NK-92 (cell line): ENCODE measurements around the gene EEF1AKMT4.
A peak's percentile ranks its signal among the peaks of the same experiment; 100 is the strongest.

Source experiments
- DNase-seq: peaks from one replicate; lab custom pipeline; 2025; ENCODE audit not compliant: unreplicated experiment; lab: John Stamatoyannopoulos, UW

The EEF1AKMT4 gene

DNA sequence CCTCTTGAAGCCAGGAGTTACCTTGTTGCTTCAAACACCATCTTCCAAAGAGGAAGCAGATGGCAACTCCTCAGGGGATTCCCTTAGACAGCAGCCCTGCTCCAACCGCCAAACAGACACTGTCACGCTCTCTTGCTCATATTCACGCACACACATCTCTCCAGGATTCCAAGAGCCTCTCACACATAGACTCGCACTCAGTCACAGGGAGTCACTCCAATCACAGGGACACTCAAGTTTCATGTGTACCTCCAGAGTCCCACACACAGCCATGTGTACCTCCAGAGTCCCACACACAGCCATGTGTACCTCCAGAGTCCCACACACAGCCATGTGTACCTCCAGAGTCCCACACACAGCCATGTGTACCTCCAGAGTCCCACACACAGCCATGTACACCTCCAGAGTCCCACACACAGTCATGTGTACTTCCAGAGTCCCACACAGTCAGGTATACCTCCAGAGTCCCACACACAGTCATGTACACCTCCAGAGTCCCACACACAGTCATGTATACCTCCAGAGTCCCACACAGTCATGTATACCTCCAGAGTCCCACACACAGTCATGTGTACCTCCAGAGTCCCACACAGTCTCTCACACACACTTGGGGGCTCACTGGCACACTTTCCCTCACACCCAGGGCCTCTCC is 14.0 kb upstream of the EEF1AKMT4 start:
- no peak for DNase-seq

DNA sequence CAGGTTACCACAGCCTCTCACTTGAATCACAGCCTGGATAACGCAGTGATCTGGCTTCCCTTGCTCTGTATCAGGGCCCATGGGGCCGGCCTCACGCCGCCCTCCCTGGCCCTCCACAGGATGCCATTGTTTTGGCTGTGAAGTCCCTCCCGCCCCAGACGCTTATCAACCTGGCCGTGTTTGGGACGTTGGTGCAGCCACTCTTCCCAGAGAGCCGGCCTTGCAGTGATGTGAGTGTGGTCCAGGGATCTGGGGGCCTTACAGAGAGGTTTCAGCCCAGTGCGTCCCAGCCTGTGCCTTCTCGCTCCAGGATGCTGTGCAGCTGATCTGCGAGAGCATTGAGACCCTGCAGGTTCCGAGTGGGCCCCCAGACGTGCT is 13.4 kb upstream of the EEF1AKMT4 start:
- DNase-seq, result no peak

DNA sequence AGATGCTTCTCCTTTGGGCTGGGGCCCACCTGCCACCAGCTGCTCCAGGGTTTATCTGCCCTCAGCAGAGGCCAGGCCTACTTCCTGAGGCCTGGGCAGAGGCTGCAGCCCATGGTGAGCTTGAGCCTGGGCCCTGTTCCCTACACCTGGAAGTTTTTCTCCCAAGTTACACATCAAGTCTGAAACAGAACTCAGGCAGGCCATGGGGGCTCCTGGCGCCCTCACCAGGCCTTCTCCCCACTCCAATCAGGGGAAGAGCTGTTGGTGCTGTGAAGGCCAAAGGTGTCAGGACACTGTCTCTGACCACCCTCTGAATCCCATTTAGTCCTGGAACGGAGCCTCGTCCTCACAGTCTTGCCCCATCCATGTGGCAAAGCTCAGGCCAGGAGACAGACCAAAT is 12.8 kb upstream of the EEF1AKMT4 start:
- DNase-seq, result no peak

DNA sequence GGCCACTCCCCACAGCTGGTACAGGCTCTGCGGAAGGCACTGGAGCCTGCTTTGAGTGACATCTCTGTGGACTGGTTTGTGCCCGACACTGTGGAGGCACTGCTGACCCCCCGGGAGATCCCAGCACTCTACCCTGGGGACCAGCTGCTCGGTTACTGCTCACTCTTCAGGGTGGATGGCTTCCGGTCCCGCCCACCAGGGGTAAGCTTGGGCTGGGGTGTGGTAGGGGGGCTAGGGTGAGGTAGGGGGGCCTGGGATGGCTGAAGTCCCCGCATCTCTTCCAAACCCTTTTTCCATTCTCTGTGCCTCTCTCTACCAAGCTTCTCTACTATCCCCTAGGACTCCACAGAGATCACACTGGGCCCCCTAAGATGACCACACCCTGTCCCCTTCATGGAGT is 12.3 kb upstream of the EEF1AKMT4 start:
- no peak for DNase-seq

DNA sequence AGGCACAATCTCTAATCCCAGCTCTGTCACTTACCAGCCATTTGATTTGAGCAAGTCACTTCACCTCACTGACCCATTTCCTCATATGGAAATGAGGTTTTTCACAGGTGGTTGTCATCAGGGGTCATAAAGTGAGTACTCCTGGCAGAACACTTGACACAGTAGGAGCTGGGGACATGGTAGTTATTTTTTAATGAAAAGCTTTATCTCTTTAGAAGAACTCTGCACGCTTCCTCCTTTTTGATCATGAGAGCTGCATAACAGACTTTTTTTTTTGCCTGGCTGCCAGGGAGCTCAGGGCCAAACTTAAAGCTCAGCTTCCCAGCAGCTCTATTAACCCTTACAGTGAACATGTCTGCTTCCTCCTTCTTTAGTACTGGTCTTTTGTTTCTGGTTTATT is 11.7 kb upstream of the EEF1AKMT4 start:
- DNase-seq, result no peak

DNA sequence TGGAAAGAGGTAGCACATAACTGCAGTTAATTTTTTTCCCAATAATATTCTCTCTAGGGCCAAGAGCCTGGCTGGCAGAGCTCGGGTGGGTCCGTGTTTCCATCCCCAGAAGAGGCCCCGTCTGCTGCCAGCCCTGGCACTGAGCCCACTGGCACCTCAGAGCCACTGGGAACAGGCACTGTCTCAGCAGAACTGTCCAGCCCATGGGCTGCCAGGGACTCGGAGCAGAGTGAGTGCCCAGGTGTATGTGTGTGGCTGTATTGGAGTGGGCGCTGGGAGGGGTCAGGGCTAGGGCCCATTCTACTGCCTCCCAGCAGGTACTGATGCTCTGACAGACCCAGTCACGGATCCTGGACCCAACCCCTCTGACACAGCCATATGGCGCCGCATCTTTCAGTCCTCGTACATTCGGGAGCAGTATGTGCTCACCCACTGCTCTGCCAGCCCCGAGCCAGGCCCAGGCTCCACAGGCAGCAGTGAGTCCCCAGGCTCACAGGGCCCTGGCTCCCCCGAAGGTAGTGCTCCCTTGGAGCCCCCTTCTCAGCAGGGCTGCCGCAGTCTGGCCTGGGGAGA is 11.1 kb upstream of the EEF1AKMT4 start:
- DNase-seq, result no peak

DNA sequence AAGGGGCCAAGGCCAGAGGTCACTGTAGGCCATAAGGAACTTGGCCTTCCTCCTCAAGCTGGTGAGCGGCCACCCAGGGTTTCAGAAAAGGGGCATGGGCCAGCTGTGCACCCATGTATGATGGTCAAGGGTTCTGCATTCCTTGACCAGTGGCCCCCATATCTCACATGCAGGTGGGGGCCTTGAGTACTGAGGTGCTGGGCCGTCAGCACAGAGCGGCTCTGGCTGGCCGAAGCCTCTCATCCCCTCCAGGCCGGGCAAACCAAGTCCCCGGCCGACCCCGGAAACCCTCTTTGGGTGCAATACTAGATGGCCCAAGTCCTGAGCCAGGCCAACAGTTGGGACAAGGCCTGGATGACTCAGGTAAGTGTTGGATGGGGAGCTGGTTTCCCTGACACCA is 10.3 kb upstream of the EEF1AKMT4 start:
- DNase-seq, result no peak

DNA sequence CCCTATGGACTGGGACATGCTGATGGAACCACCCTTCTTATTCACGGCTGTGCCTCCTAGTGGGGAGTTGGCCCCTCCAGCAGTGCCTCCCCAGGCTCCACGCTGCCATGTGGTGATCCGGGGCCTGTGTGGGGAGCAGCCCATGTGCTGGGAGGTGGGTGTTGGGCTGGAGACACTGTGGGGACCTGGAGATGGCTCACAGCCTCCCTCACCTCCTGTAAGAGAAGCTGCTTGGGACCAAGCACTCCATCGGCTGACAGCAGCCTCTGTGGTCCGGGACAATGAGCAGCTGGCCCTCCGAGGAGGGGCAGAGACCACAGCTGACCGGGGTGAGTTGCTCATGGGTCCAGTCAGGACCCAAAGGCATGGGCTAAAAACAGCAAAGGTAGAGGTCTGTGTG is 9.8 kb upstream of the EEF1AKMT4 start:
- DNase-seq, result no peak

DNA sequence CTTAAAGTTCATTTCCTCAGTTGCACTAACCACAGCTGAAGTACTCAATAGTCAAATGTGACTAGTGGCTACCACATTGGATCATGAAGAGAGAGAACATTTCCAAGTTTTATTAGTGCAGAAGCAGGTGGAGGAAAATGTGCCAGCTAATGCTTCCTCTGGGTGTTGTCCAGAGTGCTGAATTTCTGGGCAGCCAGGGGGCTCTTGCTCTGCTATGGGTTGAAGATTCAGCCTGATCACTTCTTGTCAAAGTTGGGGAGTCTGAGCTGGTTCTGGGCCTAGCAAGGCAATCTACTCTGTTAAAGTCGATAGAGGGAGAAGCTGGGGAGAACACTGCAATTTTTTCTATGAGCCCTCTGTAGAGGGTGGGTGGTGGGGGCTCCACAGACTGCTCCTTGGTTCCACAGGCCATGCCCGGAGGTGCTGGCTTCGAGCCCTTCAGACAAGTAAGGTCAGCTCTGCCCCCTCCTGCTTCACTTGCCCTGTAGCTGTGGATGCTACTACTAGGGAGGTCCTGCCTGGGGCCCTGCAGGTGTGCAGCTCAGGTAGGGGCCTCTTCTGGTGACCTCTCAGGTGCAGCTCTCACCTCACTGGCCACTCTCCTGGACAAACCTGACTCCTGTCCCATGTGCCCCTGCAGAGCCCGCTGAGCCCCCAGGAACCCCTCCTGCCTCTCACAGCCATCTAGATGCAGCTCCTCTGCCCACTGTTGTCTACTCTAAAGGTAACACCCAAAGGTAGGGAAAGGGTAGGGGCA is 8.9 kb upstream of the EEF1AKMT4 start:
- no peak for DNase-seq

DNA sequence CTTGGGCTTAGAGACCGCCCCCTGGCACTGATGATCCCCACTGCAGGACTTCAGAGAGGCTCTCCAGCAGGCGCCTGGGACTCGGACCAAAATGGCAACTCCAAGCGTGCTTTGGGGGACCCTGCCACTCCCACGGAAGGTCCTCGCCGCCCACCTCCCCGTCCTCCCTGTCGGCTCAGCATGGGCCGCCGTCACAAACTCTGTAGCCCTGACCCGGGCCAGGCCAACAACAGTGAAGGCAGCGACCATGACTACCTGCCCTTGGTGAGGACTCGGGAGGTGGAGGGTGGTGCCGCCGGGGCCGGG is 8.4 kb upstream of the EEF1AKMT4 start:
- no peak for DNase-seq

DNA sequence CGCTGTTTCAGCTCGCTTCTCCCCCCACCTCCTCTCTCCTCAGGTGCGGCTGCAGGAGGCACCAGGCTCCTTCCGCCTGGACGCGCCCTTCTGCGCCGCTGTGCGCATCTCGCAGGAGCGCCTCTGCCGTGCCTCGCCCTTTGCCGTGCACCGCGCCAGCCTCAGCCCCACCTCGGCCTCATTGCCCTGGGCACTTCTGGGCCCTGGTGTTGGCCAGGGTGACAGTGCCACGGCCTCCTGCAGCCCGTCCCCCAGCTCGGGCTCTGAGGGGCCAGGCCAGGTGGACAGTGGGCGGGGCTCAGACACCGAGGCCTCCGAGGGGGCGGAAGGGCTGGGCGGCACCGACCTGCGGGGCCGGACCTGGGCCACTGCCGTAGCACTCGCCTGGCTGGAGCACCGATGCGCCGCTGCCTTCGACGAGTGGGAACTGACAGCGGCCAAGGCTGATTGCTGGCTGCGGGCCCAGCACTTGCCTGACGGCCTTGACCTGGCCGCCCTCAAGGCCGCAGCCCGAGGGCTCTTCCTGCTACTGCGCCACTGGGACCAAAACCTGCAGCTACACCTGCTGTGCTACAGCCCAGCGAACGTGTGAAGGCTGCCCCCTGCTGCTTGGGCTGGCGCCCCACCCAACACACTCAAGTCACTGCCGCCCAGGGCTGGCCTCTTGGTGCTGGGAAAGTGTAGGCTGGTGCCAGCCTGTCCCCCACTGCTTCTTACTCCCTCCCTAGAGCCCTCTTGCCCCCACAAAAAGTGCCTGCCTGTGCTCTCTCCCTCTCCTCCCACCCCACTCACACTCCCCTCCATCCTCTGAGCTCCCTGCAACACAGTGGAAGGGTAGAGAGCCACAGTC is 7.8 kb upstream of the EEF1AKMT4 start:
- no peak for DNase-seq

DNA sequence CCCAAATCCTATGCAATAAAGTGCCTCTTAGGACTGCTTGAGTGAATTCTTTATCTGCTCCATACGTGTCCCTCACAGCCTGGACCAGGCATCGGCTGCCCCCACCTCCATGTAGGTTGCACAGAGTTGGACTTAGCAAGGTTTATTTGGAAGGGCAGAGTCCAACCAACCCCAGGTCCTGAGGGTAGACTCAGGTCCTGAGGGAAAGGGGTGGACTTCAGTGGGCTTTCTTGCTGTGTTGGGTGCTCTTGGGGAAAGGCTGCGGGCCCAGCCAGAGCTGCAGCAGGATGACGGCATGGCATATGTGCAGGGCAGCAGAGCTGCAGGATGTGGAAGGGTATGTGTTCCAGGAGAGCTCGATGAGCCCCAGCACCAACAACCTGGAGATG is 7.2 kb upstream of the EEF1AKMT4 start:
- DNase-seq, result no peak

DNA sequence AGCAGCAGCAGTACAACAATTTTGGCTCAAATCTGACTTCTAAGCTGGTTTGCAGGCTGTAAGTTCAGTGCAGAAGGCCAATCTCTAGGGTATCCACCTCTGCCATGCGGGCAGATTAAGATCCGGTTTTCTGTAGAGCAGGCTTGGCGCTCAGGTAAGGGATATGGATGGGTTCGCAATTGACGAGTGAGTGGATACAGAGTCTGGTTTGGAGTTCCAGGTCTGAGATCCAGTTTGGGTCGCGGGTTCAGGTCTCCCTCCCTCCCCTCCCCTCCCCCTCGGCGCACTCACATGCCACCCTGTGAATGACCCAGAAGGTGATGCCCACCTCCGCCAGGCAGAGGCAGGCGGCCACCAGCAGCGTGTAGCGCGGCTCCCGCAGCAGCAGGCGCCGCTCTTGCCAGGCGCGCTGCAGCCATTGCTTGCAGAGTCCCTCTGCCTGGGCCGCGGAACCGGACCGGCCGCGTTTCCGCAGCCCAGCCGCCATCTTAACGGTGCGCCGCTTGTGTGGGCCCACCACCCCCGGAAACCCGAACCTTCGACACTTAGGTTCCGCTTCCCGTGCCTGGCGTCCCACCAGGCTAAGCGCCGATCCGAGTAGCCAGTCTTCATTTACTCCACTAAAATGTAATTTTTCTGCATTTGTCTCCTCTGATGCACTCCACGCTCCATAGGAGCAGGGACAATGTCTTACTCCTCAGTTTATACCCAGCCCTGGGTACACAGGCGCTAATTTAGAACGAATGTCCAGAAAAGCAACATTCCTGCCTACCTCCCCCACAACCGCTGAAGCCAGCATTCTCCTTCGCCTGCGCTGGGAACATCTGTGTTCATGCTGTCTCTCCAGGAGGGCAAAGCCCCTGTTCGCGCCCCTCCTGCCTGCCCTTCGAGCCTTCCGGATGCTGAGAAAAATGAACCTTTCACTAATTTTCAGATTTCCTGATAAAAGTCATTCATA is 739 bp upstream of the EEF1AKMT4 start, which contains the start of gene ALG3:
ALG3 (minus strand) TSS at position 509 of the 958 bp plus-strand sequence; CDS start at position 487, 22 bp downstream.
- DNase-seq, result peak; percentile 22

DNA sequence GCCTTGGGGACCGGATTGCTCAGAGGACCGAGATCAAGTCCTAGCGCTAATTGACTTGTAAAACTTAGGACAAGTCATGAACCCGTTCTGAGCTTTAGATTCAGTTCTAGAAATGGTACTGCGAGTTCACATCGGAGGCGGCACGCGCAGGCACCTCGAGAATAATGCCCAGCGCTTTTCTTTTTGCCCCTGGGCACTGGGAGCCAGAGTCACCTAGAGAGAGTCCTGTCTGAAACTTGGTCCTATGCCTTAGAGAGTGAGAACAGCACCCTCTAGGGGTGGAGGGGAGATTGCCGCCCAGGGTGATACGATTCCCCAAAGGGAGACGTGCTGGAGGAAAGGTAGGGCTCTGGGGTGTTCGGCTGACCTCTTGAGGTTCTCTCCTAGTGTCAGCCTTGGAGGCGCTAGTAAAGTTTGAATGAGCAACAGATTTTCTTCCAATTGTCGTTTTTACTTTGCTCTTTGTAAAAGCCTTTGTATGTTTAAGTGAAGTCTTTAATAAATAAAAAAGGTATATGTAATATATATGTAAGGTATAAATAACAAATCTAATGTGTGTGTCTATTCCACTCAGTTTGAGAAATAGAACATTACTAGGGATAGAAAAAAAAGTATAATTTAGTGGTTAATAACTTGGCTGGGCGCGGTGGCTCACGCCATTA is 826 bp downstream of the EEF1AKMT4 start:
- DNase-seq, result peak; percentile 42

DNA sequence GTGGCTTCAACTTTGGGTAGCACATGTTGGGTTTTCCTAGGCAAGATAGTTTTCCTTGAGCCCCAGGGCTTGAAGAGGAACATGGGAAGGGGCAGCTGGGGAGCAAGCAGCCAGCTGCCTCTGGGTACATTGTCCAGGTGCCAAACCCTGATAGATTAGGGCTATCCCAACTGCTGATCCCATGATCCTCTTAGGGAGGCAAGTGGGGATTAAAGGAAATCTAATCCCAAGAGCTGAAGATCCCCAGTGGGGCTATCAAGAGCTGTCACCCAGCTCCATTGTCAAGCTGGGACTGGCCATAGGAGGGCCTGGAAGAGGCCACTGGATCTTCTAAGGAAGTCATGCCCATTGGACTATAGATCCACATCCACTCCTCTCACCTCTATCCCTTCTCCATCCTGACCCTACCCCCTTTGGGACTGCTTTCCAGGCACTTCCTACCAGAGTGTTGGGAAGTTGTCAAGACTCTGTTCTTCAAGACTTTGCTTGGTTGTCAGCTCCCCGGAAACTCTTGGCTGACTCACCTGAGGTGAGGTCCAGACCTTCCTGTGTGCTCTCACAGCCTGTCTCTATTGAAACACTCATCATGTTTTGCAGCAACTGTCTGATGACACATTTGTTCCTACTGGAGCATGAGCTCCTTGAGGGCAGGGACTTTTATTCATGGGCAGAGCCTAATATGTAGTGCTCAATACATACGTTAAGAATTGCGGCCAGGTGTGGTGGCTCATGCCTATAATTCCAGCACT is 6.0 kb downstream of the EEF1AKMT4 start:
- DNase-seq, result no peak

DNA sequence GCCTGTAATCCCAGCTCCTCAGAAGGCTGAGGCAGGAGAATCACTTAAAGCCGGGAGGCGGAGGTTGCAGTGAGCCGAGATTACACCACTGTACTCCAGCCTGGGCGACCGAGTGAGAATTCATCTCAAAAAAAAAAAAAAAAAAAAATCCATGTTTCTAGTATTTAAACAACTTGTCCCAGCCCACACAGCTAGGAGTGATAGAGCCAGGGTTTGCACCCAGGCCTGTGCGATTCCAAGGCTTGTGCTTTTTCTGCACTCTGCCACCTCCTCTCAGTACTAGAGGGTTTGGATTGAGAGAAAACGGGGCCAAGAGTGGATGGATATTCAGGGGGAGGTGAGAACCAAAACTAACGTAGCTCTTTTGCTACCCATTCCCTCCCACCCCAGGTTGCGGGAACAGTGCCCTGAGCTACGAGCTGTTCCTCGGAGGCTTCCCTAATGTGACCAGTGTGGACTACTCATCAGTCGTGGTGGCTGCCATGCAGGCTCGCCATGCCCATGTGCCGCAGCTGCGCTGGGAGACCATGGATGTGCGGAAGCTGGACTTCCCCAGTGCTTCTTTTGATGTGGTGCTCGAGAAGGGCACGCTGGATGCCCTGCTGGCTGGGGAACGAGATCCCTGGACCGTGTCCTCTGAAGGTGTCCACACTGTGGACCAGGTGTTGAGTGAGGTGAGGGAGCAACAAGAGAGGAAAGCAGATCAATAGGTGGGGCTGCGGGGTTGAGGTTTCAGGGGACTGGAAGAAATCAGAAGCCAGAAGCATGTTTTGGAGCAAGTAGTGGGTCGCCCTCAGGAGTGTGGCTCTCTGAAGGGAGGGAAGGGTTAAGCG is 7.8 kb downstream of the EEF1AKMT4 start:
- DNase-seq, result no peak

DNA sequence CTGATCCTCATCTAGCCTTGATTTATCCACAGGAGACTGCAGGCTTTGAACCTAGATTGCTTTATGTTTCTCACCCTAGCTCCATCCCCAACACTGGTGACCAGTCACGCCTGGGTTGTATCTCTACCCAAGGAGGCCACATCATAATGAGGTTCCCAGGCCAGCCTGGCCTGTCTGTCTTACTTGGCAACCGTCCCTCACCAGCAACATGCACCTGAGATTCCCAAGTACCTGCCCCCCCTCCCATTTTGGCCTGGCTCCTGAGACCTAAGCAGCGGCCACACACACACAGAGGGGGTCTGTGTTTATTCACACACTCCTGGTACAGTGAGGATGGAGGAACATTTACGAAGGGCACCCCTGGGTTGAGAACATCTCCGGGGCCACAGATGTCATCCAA is 9.5 kb downstream of the EEF1AKMT4 start:
- no peak for DNase-seq

DNA sequence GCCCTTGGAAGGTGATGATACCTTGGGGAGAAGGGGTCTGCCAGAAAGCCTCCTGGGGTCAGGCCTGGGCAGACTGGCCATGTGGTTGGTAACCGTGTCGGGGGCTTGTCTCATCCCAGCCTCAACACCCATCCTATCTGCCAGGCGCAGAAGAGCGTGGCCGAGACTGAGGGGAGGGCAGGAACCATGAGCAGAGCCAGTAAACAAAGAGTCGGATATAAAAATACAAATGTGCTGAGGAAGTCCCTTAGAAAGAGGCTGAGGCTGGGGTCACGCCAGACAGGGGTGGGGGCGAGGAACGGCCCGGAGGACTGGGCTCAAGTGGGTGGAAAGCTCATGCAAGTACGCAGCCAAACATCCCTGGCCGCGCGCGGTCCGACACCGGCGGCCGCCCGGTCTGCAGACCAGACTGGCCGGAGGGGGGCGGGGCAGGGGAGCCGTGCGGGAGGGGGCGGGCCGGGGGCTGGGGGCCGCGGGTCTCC is 10.0 kb downstream of the EEF1AKMT4 start:
- no peak for DNase-seq
